ENCODE data around the gene ZNF296. TPM values are rescaled to one million over a fixed set of nuclear protein-coding genes. Genes with fewer than 3 reads are reported as not detected.

Gene ZNF296
- total RNA-seq (0.52 TPM in 1 of 2 replicates, not detected in the other), polyA plus RNA-seq (1.2 TPM in 1 of 2 replicates, not detected in the other)

DNA sequence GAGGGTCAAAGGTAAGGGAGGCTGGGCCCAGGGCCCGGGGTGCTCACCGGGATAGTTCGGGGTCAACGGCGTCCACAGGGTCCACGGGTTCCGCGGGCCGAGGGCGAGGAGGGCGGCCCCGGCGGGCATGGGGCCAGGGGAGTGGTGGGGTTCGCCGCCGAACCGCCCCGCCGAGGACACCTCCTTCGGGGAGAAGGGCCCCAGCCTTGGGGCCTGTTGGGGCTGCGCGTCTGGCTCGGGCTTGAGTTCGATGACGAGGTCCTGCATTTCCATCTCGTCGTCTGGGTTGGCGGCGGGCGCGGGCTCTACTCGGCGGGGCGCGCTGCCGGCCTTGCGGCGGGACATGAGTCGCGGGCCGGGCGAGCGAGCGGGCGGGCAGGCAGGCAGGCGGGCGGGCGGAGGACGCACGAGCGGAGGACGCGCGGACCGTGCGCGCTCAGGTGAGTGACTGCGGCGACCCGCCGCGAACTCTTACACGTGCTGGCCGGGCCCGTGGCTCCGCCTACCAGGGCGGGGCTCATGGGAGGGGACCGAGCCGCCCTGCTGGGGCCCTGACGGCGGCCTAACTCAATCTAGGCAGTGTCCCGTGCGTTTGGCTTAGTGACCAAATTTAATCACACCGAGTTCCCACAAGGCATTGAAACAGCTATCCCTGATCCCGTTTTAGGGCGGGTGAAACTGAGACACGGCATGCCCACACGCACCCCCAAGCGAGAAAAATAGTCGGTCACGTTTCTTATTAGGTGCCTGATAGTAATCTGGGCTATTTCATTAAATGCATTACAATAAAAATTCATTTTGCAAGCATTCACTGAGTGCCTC lies at the start of gene ZNF296:
Gene ZNF296, minus strand, starts transcription at position 450 of the 822 bp plus-strand sequence. Its CDS starts 105 bp downstream, at position 345.
- Histone ChIP-seq H4K20me1 (ENCODE audit: insufficient read depth, poor library complexity, severe bottlenecking) (no peaks in the 10 kb centered on the region), H2AFZ (peak within 1 kb of the TSS; percentile 23), H3K4me2 (peak within 1 kb of the TSS; percentile 88), H3K79me2 (peaks cover 24% of the 10 kb centered on the region), H3K4me1 (ENCODE audit: insufficient read depth) (no peaks in the 10 kb centered on the region), H3K9me3 (ENCODE audit: low read depth) (no peaks in the 10 kb centered on the region), H3K9me2 (replicated peaks; ENCODE audit: insufficient read depth) (no peaks in the 10 kb centered on the region), H3K27ac (peak within 1 kb of the TSS; percentile 14), H3K27me3 (no peaks in the 10 kb centered on the region), H3K4me3 (peak within 1 kb of the TSS; percentile 8), H3K36me3 (replicated peaks; ENCODE audit: insufficient read depth, low read depth) (no peaks in the 10 kb centered on the region)
- TF ChIP-seq EZH2 (IDR thresholded peaks at IDR 0.05; ENCODE audit: borderline replicate concordance) (no peak), EZH2phosphoT487 (IDR thresholded peaks at IDR 0.05; ENCODE audit: low read depth, severe bottlenecking, unreplicated experiment) (no peak)
- TF ChIP-seq, protein P1, sequence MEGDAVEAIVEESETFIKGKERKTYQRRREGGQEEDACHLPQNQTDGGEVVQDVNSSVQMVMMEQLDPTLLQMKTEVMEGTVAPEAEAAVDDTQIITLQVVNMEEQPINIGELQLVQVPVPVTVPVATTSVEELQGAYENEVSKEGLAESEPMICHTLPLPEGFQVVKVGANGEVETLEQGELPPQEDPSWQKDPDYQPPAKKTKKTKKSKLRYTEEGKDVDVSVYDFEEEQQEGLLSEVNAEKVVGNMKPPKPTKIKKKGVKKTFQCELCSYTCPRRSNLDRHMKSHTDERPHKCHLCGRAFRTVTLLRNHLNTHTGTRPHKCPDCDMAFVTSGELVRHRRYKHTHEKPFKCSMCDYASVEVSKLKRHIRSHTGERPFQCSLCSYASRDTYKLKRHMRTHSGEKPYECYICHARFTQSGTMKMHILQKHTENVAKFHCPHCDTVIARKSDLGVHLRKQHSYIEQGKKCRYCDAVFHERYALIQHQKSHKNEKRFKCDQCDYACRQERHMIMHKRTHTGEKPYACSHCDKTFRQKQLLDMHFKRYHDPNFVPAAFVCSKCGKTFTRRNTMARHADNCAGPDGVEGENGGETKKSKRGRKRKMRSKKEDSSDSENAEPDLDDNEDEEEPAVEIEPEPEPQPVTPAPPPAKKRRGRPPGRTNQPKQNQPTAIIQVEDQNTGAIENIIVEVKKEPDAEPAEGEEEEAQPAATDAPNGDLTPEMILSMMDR (IDR thresholded peaks at IDR 0.05; ENCODE audit: poor library complexity): no peak
- DNase-seq (ENCODE audit: low spot score): peak; percentile 90
- 5% methylated on average over 28 of the region's 81 CpGs for WGBS (ENCODE audit: low lambda C conversion rate, missing lambda C conversion rate)

DNA sequence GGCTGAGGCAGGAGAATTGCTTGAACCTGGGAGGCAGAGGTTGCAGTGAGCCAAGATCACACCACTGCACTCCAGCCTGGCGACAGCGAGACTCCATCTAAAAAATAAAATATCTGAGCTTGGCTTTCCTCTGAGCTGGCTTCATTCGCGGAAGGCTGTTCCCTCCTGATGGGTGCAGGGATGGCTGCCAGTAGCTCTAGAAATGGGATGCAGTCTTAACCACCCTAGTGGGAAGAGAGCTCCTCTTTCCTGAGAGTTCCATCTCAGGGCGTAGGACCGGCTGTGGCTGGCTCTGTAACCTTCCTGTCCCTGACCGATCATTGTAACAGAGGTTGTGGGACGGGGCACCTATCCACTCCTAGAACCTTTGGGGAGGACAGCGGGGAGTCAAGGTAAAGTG lies 49.1 kb upstream of the ZNF296 start:
- H3K4me3 ChIP-seq: no peak overlapping the region
- H4K20me1 ChIP-seq (ENCODE audit: insufficient read depth, poor library complexity, severe bottlenecking): peaks cover 68% of the 10 kb centered on the region
- H3K27me3 ChIP-seq: no peaks in the 10 kb centered on the region
- no peak for DNase-seq (ENCODE audit: low spot score)
- H3K36me3 ChIP-seq (replicated peaks; ENCODE audit: insufficient read depth, low read depth): no peaks in the 10 kb centered on the region
- TF ChIP-seq EZH2phosphoT487 (IDR thresholded peaks at IDR 0.05; ENCODE audit: low read depth, severe bottlenecking, unreplicated experiment): no peak
- TF ChIP-seq, protein P1 (IDR thresholded peaks at IDR 0.05; ENCODE audit: poor library complexity): no peak
- no peak for TF ChIP-seq EZH2 (IDR thresholded peaks at IDR 0.05; ENCODE audit: borderline replicate concordance)
- H3K4me2 ChIP-seq: no peak overlapping the region
- H3K27ac ChIP-seq: no peak overlapping the region
- H3K9me3 ChIP-seq (ENCODE audit: low read depth): no peaks in the 10 kb centered on the region
- WGBS (ENCODE audit: low lambda C conversion rate, missing lambda C conversion rate): 93% methylated on average over 9 of the region's 9 CpGs
- H3K9me2 ChIP-seq (replicated peaks; ENCODE audit: insufficient read depth): no peaks in the 10 kb centered on the region
- H2AFZ ChIP-seq: no peak overlapping the region
- H3K79me2 ChIP-seq: peaks cover 98% of the 10 kb centered on the region
- peaks cover 3% of the 10 kb centered on the region for H3K4me1 ChIP-seq (ENCODE audit: insufficient read depth)

DNA sequence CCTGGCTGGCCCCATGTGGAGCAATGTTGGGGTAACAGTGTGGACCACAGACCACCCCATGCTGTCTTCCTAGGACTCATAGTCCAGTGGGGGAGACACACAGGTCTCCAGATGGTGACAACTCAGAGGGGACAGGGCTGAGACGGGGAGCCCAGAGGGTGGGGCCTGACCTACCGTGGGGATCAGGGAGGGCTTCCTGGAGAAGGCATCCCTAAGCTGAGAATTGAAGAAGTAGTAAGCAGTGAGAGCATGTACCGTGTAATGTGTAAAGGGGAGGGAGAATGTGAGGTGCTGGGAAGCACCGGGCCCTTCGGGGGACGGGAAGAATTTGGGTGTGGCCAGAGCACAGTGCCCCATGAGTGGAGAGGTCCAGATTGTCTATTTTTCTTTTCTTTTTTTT lies 47.7 kb upstream of the ZNF296 start:
- 80% methylated on average over 6 of the region's 6 CpGs for WGBS (ENCODE audit: low lambda C conversion rate, missing lambda C conversion rate)
- Histone ChIP-seq H3K9me2 (replicated peaks; ENCODE audit: insufficient read depth) (no peaks in the 10 kb centered on the region), H3K9me3 (ENCODE audit: low read depth) (no peaks in the 10 kb centered on the region), H3K27me3 (no peaks in the 10 kb centered on the region), H3K36me3 (replicated peaks; ENCODE audit: insufficient read depth, low read depth) (no peaks in the 10 kb centered on the region), H3K79me2 (peaks cover 98% of the 10 kb centered on the region), H2AFZ (no peak overlapping the region), H3K27ac (peak overlapping the region; percentile 69), H4K20me1 (ENCODE audit: insufficient read depth, poor library complexity, severe bottlenecking) (peaks cover 63% of the 10 kb centered on the region), H3K4me1 (ENCODE audit: insufficient read depth) (peaks cover 8% of the 10 kb centered on the region), H3K4me2 (no peak overlapping the region), H3K4me3 (no peak overlapping the region)
- TF ChIP-seq EZH2phosphoT487 (IDR thresholded peaks at IDR 0.05; ENCODE audit: low read depth, severe bottlenecking, unreplicated experiment) (no peak), EZH2 (IDR thresholded peaks at IDR 0.05; ENCODE audit: borderline replicate concordance) (no peak)
- TF ChIP-seq, protein P1 (IDR thresholded peaks at IDR 0.05; ENCODE audit: poor library complexity): no peak
- no peak for DNase-seq (ENCODE audit: low spot score)
